Fibroblast of the aortic adventitia (primary cell): ENCODE results near the gene LRMDA. TPM values are rescaled to one million over a fixed set of nuclear protein-coding genes. Genes with fewer than 3 reads are reported as not detected.

ENCODE experiments used
- DNase-seq: peaks from one replicate; pipeline ENCODE4 v3.0.0-alpha.2; 2010; ENCODE audit warnings: low read depth
- H3K4me3 ChIP-seq: 2 replicates; pipeline ENCODE4 v1.5.1; 2011; ENCODE audit warnings: low read depth, mild to moderate bottlenecking, control low read depth, low read length, moderate library complexity
- total RNA-seq: library from RNA; depleted of rRNA; stranded (reverse); fragments of >200 nt; gene quantifications from 2 replicates; pipeline ENCODE4 v1.2.3, GENCODE V29; 2012; ENCODE audit warnings: low replicate concordance
- TF ChIP-seq, protein P1 (sequence below): IDR thresholded peaks from 2 replicates; pipeline ENCODE4 v1.5.1; 2011; ENCODE audit warnings: mild to moderate bottlenecking, low read length, control low read depth, inconsistent platforms; ENCODE audit not compliant: insufficient read depth

Gene LRMDA
- total RNA-seq, 1 donor = 6.3 TPM

DNA sequence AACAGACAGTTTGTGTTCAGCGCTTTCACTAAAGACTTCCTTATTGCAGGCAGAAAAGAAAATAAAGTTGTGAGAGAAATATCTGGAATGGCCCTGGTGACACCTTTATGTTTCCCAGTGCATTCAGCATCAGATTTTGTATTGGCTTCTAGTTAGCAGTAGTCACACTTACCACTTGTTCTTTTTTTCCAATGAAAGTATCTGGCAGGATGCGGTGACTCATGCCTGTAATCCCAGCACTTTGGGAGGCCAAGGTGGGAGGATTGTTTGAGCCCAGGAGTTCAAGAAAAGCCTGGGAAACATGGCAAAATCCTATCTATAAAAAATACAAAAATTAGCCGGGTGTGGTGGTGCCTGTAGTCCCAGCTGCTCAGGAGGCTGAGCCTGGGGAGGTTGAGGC lies 649.6 kb downstream of the LRMDA start:
- H3K4me3 ChIP-seq = no peak overlapping the region
- DNase-seq = peak; percentile 16
- TF ChIP-seq, protein P1, sequence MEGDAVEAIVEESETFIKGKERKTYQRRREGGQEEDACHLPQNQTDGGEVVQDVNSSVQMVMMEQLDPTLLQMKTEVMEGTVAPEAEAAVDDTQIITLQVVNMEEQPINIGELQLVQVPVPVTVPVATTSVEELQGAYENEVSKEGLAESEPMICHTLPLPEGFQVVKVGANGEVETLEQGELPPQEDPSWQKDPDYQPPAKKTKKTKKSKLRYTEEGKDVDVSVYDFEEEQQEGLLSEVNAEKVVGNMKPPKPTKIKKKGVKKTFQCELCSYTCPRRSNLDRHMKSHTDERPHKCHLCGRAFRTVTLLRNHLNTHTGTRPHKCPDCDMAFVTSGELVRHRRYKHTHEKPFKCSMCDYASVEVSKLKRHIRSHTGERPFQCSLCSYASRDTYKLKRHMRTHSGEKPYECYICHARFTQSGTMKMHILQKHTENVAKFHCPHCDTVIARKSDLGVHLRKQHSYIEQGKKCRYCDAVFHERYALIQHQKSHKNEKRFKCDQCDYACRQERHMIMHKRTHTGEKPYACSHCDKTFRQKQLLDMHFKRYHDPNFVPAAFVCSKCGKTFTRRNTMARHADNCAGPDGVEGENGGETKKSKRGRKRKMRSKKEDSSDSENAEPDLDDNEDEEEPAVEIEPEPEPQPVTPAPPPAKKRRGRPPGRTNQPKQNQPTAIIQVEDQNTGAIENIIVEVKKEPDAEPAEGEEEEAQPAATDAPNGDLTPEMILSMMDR = no peak

DNA sequence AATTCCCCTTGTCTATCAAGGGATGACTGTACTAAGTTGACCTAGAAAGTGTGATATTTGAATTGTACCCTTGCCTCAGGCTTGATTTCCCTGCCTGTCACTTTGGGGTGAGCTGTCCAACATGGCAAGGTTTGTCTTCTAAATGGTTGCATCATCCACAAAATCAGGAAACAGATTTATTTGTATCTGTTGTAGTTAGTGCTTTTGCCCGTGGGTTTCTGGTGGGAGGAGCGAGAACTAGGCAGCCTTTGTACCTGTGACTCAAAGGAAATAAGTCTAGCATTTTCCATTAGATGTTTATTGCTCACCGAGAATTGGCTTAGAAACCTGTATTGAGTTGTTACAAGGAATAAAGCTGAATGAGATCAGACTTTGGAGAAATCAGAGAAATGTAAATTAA lies 650.8 kb downstream of the LRMDA start:
- TF ChIP-seq, protein P1 = no peak
- no peak overlapping the region for H3K4me3 ChIP-seq
- no peak for DNase-seq

DNA sequence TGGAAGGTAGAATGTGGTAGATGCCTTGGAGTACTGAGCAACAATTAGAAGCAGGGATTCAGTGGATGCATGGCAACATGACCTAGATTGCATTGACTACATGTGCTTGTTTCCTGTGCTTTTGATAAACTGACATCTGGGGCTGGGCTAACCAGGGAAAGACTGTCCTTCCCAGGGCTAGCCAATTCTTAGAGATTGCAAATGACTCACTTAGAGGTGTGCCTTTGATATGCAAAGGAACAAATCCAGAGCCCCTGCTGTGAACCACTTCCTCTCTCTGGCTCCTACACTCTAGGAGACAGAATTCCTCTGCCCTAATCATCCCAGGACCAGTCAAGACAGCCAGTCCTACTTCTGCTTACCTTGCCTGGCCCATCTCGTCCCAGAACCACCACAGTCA lies 651.5 kb downstream of the LRMDA start:
- TF ChIP-seq, protein P1 = no peak
- peak; percentile 53 for DNase-seq
- H3K4me3 ChIP-seq = no peak overlapping the region

DNA sequence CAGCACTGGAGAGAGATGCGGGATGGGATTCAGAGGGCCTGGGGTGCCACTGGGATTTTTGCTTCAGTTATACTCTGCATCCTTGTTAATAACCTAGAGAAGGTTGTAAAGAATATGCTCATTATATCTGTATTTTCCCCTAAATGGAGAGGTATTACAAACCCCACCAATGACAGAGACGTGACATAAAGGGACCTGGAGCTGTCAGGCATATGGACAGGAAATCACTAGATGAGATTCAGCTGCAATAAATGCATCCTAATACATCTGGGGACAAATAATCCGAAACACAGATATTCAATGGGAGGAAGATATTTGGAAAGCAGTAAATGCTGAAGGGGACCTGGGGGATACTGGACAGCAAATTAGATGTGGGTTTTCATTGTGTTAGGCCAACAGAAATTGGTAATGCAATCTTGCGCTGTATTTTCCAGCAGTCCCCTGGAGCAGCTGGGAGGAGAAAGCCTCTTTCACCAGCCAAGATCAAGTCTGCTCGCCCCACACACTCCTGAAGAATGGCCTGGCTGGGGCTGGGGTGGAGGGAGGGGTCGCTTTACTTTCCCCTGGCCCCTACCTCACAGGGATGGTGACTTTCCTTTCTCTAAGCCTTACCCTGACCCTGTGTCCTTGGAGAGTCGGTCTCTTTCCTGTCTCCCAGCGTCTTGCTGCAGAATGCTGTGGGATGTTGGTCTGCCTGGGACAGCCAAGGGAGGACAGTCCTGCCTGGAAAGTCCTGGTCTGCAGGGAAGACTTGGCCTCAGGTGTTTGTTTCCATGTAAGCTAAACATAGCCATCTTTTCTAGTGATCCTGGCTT lies 653.8 kb downstream of the LRMDA start:
- no peak overlapping the region for H3K4me3 ChIP-seq
- no peak for DNase-seq
- TF ChIP-seq, protein P1 = no peak

DNA sequence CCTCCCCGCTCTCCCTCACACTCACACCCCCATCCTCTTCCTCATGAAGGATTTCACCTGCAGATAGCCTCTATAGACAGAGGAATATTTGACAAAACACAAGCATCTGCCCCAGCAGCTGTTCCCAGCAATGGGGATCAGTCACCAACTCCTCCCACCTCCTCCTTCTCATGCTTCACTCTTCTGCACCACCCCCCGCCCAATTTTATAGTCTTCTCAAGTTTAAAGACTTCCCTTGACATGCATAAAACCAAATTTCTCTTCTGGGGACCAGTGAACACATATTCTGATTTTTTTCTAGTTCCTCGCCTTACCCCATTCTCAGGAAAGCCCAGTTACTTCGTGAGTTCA lies 654.4 kb downstream of the LRMDA start:
- TF ChIP-seq, protein P1 = no peak
- H3K4me3 ChIP-seq = no peak overlapping the region
- no peak for DNase-seq

DNA sequence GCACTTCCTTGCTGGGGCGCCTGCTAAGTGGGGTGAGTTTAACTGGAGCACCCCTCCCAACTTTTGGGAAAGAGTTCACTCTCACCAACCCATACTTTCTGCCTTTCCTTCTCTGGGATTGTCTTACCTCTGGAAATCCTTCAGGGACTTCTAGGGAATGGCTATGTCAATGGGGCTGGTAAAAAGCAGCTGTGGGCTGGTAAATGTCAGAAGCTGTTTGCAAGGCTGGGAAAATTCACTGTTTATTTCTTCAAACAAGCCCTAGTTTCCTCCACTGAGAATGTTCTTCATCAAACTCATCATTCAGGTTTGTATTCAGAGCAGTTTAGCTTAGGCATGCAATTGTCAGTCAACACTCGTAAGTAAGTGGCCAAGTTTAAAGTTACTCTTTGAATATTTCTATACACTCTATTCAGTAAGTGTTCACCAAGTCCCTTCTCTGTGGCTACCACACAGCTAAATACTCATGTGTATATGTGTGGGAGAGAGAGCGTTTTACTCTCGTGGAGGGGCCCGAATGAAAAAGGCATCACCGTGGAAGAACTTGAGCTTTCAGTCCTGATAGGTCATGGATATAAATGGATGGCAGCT lies 654.8 kb downstream of the LRMDA start:
- DNase-seq = no peak
- no peak overlapping the region for H3K4me3 ChIP-seq
- TF ChIP-seq, protein P1 = no peak
